Natural killer cell treated with Interleukin-12 subunit alpha and Interleukin-12 subunit beta and Interleukin-15 and Interleukin-18, amount 100 ng/mL, for 72 hours (primary cell): Measurements from ENCODE around the gene BRD2. TPM values are rescaled to one million over a fixed set of nuclear protein-coding genes. Genes with fewer than 3 reads are reported as not detected.

Experiments
- ATAC-seq, 2 donors: fragments of 150-1000 bp; cut with Tn5 transposase in 1 of 2; sonication (Bioruptor Pico), chemical (Tn5 transposase) in 1 of 2; 2 replicates each; pipeline ENCODE4 v1.10.0; 2021
- DNase-seq: peaks from one replicate; pipeline ENCODE4 v3.0.0; 2022; ENCODE audit warnings: low spot score
- H3K27ac Mint-ChIP-seq, 2 donors: 1 replicate in 1 of 2; 2 replicates in 1 of 2; pipeline ENCODE4 v1.8.0; 2022; ENCODE audit warnings: mixed read lengths in 2 of 2, mild to moderate bottlenecking in 1 of 2, moderate library complexity in 1 of 2
- H3K27me3 Mint-ChIP-seq, 2 donors: 1 replicate in 1 of 2; 2 replicates in 1 of 2; pipeline ENCODE4 v1.8.0; 2022; ENCODE audit warnings: mixed read lengths in 2 of 2
- H3K36me3 Mint-ChIP-seq: one replicate; pipeline ENCODE4 v1.8.0; 2022; ENCODE audit warnings: mixed read lengths
- H3K4me1 Mint-ChIP-seq, 2 donors: 1 replicate in 1 of 2; 2 replicates in 1 of 2; pipeline ENCODE4 v1.8.0; 2022; ENCODE audit warnings: low read depth in 2 of 2, mixed read lengths in 2 of 2, mild to moderate bottlenecking in 1 of 2
- H3K4me3 Mint-ChIP-seq: one replicate; pipeline ENCODE4 v1.8.0; 2022; ENCODE audit warnings: mixed read lengths
- H3K9me3 Mint-ChIP-seq: 2 replicates; pipeline ENCODE4 v1.8.0; 2022; ENCODE audit warnings: mixed read lengths
- total RNA-seq, 2 donors: library from RNA; stranded (reverse); gene quantifications; one replicate each; pipeline ENCODE4 v1.2.3, GENCODE V29; 2022

BRD2 gene
- total RNA-seq, 2 donors from 2014 or later, result 347 to 352 TPM

DNA sequence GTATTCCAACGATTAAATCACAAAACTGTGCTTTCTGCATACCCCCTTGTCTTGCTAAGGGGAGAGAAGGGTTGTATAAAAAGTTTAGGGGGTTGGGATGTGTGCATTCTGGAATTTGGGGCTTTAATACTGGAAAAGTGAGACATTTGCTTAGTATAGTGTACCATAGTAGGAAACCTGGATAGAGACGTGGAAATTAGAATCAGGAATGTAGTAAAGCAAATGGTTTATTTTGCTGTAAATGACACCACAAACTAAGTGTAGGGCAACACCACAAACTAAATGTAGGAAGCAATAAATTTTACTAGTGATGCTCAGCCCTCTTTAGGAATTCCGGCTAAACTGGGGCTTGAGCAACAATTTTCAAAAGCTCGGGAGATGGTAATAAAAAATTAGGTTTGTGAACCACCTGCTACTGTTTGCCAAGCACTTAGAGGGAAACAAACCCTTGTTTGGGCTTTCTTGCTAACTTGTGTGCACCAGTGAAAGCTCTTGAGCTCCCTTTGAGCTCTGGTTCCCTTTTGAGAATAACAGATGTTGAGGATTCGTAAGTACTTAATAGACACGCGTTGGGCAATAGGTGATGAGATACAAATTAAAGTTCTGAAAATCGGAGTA, 13.8 kb downstream of the BRD2 start:
- no peaks in the 10 kb centered on the region for H3K9me3 Mint-ChIP-seq
- H3K4me3 Mint-ChIP-seq, result no peak overlapping the region
- H3K36me3 Mint-ChIP-seq, result peaks cover 26% of the 10 kb centered on the region
- peak overlapping the region; percentile 7 to 33 for H3K27ac Mint-ChIP-seq
- no peaks in the 10 kb centered on the region for H3K27me3 Mint-ChIP-seq
- peaks cover 38 to 48% of the 10 kb centered on the region in 2 donors for H3K4me1 Mint-ChIP-seq
- DNase-seq (no peak), ATAC-seq (no peak)

DNA sequence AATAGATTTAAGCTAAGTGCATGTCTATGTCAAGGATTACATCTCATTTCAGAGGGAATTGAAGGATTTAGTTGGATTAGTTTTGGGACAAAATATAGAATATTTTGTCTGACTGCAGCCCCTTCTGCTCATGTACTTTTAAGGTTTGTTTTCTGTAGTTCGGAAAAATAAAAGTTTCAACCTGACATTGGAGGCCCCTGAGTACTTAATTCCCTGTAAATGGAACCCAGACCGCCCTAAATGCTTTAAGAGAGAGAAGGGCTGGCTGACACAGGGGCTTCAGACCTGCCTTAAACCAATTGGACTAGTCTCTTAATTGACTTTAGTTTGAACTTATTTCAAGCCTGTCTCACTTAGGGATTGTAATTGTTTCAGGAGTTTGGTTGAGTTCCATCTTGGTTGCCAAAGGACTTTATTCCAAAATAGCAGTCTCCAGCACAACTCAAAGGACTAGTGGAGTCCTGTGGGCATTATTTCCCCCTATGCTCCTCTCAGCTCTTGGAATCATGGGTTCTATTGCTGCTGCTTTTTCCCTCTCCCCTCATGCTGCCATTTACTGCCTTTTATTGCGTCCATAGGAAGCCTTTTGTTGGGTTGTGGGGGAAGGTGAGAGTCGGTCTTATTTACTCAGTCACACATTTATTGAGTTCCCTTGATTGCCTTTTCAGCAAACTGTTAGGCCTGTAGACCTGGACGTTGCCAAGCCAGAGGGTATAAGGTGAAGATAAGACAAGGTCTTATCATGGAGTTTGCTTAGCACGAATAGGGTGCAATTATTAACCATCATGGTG, 14.5 kb downstream of the BRD2 start:
- H3K4me1 Mint-ChIP-seq, result peaks cover 31 to 41% of the 10 kb centered on the region in 2 donors
- no peak for DNase-seq
- no peak overlapping the region for H3K4me3 Mint-ChIP-seq
- no peaks in the 10 kb centered on the region for H3K9me3 Mint-ChIP-seq
- no peaks in the 10 kb centered on the region for H3K27me3 Mint-ChIP-seq
- no peak for ATAC-seq
- H3K27ac Mint-ChIP-seq, result peak overlapping the region in 1 of 2 donors; percentile 68
- H3K36me3 Mint-ChIP-seq, result peaks cover 19% of the 10 kb centered on the region

DNA sequence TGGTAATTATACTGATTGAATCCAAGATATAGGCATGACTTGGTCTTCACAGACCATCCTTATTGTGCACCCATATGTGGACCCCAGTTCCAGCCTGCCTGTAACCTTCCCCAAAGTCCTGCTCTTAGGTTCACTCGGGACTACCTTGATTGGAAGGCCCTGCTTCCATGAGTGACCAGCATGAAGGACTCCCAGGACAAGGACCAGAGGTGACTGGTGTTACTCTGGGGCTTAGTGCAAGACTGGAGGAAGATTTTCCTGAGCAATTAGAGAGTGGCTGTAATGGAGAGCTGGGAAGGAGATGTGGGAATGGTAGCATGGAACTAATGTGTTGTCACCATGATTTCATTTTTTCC, 15.1 kb downstream of the BRD2 start:
- Mint-ChIP-seq H3K4me1 (peaks cover 26 to 36% of the 10 kb centered on the region in 2 donors), H3K36me3 (peaks cover 18% of the 10 kb centered on the region), H3K27ac (peak overlapping the region in 1 of 2 donors; percentile 68), H3K27me3 (no peaks in the 10 kb centered on the region), H3K4me3 (no peak overlapping the region), H3K9me3 (no peaks in the 10 kb centered on the region)
- ATAC-seq, result no peak
- DNase-seq, result no peak

DNA sequence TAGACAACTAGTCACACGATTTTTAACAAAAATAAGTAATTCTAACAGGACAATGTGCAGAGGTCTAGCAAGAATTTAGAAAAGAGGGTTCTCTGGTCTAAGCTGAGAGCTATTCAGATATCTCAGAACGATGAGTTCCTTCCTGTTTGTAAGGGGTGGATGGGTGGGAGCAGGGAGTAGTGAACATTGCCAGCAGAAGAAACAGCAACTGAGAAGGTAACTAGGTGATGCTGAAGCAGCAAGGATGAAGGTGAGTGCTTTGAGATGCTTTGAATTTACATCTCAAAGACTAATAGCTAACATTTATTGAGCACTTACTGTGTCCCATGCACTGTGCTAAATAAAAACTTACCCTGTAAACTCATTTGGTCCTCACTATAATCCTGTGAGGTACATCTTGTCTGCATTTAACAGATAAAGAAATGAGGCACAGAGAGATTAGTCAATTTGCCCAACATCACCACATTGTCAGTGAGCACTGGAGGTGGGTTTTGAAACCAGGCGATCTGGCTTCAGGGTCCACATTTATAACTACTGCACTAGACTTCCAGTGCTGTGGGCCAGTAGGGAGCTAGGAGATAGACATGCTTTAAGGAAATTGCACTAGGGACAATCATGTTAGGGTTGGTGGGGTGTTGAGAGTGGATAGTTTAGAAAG, 15.7 kb downstream of the BRD2 start:
- DNase-seq, result no peak
- H3K4me1 Mint-ChIP-seq, result peaks cover 21 to 36% of the 10 kb centered on the region in 2 donors

DNA sequence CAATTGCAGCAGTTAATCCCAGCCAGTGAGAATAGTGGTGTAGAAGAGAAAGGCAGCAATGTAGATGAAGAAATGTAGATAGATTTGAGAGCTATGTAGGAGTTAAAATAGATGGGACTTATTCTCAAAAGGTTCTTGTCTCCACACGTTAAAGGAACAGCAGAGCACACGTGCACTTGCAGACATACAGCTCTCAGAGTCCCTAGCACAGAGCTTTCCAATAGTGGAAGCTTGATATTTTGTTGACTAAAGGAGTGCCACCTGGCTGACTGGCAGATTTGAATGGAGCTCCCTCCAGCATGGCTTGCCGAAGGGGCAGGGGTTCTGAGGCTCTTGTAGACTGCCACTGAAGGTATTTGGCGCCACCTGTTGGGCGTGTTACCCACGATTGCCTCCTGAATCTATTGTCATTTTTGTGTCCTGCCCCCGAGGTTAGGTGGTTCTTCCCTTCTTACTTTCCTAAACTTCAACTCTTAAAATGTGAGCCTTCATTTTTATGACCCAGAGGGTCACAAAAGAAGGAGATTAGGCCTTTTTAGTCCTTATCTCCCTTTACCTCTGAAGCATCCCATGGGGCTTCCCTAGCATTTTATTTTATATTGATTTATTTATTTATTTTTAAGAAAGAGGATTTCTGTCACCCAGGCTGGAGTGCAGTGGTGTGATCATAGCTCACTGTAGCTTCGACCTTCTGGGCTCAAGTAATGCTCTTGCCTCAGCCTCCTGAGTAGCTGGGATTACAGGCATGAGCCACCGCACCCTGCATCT, 16.4 kb downstream of the BRD2 start:
- Mint-ChIP-seq H3K36me3 (peaks cover 13% of the 10 kb centered on the region), H3K27me3 (no peaks in the 10 kb centered on the region), H3K27ac (peak overlapping the region in 1 of 2 donors; percentile 68), H3K9me3 (no peaks in the 10 kb centered on the region), H3K4me3 (no peak overlapping the region), H3K4me1 (peaks cover 18 to 32% of the 10 kb centered on the region in 2 donors)
- DNase-seq (peak; percentile 80), ATAC-seq (peak; percentile 77 to 86)

More for the DNA sequence above, 15.7 kb downstream of the BRD2 start:
- H3K27me3 Mint-ChIP-seq, result no peaks in the 10 kb centered on the region
- peaks cover 18% of the 10 kb centered on the region for H3K36me3 Mint-ChIP-seq
- H3K9me3 Mint-ChIP-seq, result no peaks in the 10 kb centered on the region
- H3K4me3 Mint-ChIP-seq, result no peak overlapping the region
- peak overlapping the region in 1 of 2 donors; percentile 68 for H3K27ac Mint-ChIP-seq
- ATAC-seq, result peak; percentile 4 to 10

DNA sequence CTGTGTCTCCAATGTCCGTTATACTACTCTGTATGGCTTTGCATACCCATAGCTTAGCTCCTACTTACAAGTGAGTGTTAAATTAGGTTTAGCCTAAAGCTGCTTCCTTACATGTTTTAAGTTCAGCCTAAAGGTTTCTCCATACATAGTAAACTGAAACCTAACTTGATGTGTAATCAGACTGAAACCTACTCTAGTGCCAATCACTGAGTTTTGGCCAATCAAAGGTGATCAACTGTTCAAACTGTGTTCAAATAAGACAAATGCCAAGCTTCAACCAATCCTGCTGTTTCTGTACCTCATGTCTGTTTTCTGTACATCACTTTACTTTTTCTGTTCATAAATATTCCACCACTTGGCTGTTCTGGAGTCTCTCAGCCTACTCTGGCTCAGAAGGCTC, 21.0 kb downstream of the BRD2 start:
- no peak for ATAC-seq
- peaks cover 2 to 8% of the 10 kb centered on the region in 2 donors for H3K4me1 Mint-ChIP-seq
- no peak overlapping the region for H3K4me3 Mint-ChIP-seq
- H3K9me3 Mint-ChIP-seq, result no peaks in the 10 kb centered on the region
- H3K36me3 Mint-ChIP-seq, result no peaks in the 10 kb centered on the region
- H3K27me3 Mint-ChIP-seq, result peaks cover 7 to 12% of the 10 kb centered on the region in 2 donors
- H3K27ac Mint-ChIP-seq, result no peak overlapping the region
- DNase-seq, result no peak

DNA sequence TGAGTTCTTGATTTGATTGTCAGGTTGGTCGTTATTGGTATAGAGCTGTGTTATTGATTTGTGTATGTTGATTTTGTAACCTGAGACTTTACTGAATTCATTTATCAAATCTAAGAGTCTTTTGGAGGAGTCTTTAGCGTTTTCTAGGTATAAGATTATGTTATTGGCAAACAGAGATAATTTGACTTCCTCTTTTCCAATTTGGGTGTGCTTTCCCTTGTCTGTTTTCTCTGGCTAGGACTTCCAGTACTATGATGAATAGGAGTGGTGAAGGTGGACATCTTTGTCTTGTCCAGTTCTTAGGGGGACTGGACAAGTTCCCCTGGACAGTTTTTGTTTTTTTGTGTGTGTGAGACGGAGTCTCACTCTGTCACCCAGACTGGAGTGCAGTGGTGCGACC, 23.6 kb downstream of the BRD2 start:
- Mint-ChIP-seq H3K9me3 (no peaks in the 10 kb centered on the region), H3K27ac (no peak overlapping the region), H3K4me3 (no peak overlapping the region), H3K4me1 (no peaks in the 10 kb centered on the region), H3K27me3 (peaks cover 7 to 14% of the 10 kb centered on the region in 2 donors), H3K36me3 (no peaks in the 10 kb centered on the region)
- no peak for DNase-seq
- no peak for ATAC-seq

DNA sequence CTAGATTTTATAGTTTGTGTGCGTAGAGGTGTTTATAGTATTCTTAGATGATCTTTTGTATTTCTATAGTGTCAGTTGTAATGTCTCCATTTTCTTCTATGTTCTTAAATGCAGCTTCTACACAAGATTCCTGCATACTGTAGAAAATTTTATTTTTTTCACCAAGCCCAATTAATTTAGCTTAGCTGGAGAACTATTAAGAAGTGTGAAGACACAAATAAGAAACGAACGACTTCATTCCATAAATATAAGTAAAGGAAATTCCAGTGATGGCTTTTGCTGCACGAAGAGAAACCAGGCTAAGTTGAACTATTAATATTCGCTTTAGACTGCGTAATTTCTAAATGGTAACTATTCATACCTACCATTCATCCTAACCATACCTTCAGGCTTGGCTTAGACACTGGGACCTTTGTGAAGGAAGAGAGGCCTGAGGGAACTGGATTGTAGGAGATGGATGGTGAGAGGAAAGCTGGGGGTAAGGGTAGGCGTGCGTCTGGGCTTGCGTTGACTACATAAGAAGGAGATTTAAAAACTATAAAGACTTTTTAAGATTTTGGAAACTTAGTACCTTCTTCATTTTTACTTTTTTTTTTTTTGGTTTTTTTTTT, 25.1 kb downstream of the BRD2 start:
- no peaks in the 10 kb centered on the region for H3K9me3 Mint-ChIP-seq
- ATAC-seq (no peak), DNase-seq (no peak)
- H3K4me3 Mint-ChIP-seq, result no peak overlapping the region
- H3K36me3 Mint-ChIP-seq, result no peaks in the 10 kb centered on the region
- H3K4me1 Mint-ChIP-seq, result no peaks in the 10 kb centered on the region
- no peak overlapping the region for H3K27ac Mint-ChIP-seq
- peaks cover 7 to 20% of the 10 kb centered on the region in 2 donors for H3K27me3 Mint-ChIP-seq

DNA sequence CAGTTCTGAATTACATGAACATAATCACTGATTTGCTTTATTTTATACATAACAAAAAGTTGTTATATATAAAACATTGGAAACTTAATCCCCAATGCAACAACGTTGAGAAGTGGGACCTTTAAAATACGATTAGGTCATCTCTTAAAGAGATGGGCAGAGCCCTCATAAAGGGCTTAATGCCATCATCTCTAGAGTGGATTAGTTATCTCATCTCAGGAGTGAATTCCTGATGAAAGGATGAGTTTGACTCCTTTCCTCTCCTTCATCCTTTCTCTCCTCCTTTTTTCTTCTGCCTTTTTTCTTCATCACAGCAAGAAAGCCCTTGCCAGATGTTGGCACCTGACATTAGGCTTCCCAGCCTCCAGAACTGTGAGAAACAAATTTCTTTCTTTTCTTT, 27.1 kb downstream of the BRD2 start:
- H3K27me3 Mint-ChIP-seq, result peaks cover 13 to 28% of the 10 kb centered on the region in 2 donors
- H3K9me3 Mint-ChIP-seq, result no peaks in the 10 kb centered on the region

DNA sequence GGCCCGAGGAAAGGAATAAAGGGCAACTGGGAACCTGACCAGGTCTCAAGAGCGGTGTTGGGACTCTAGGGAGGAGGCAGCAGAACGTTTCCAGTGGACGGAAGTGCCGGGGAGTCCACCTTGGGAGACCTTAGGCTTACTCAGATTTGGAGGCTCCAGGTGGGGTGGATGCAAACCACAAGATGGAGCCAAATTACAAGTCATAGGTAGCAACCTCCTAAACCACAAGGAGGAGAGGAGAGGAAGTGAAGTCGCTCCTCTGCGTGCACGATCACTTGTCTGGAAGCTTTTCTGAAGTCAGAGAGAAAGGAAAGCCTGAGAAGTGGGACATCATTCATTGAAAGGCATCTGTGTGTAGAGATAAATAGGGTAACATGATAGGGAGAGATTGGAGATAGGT, 31.7 kb downstream of the BRD2 start:
- H3K4me3 Mint-ChIP-seq, result no peak overlapping the region
- H3K27me3 Mint-ChIP-seq, result peaks cover 19 to 37% of the 10 kb centered on the region in 2 donors
- ATAC-seq, result peak in 1 of 2 donors; percentile 50
- H3K4me1 Mint-ChIP-seq, result peaks cover 0 to 6% of the 10 kb centered on the region in 2 donors
- H3K9me3 Mint-ChIP-seq, result no peaks in the 10 kb centered on the region
- DNase-seq, result no peak
- H3K36me3 Mint-ChIP-seq, result no peaks in the 10 kb centered on the region
- no peak overlapping the region for H3K27ac Mint-ChIP-seq

More for the DNA sequence above, 27.1 kb downstream of the BRD2 start:
- Mint-ChIP-seq H3K4me3 (no peak overlapping the region), H3K27ac (no peak overlapping the region), H3K36me3 (no peaks in the 10 kb centered on the region), H3K4me1 (peaks cover 0 to 5% of the 10 kb centered on the region in 2 donors)
- DNase-seq, result no peak
- ATAC-seq, result no peak

DNA sequence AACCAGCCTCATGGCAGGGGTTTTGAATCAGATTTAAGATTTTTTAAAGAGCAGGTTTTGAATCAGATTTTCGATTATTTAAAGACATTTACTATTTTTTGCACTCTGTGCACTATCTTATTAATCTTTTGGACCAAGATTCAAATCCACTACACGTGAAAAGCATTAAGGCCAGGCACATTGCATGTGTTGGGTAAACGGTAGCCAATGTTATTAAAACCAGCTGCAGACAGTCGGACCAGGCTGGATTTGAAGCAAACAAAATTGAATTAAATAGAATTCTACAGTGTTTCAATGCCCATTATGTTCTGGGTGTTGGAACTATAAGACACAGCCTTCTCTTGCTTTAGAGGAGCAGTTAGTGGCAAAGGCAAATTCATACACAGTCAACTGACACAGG, 33.3 kb downstream of the BRD2 start:
- H3K27me3 Mint-ChIP-seq, result peaks cover 19 to 35% of the 10 kb centered on the region in 2 donors
- H3K36me3 Mint-ChIP-seq, result no peaks in the 10 kb centered on the region
- H3K9me3 Mint-ChIP-seq, result no peaks in the 10 kb centered on the region

DNA sequence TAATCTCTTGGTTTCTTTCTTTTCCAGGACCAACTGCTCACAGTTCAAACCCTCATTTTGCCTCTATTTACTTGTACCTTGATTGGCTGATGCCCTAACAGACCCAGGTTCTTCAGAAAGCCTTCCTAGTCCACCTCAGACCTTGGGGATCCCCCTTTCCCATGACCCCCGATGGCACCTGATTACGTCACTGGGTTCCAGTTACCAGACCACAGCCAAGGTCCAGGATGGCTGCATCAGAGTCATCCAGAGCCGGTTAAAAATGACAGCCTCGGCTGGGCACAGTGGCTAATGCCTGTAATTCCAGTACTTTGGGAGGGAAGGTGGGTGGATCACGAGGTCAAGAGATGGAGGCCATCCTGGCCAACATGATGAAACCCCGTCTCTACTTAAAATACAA, 36.5 kb downstream of the BRD2 start:
- no peaks in the 10 kb centered on the region for H3K9me3 Mint-ChIP-seq
- peaks cover 9 to 24% of the 10 kb centered on the region in 2 donors for H3K4me1 Mint-ChIP-seq
- H3K27ac Mint-ChIP-seq, result no peak overlapping the region
- no peak for DNase-seq
- peaks cover 17 to 30% of the 10 kb centered on the region in 2 donors for H3K27me3 Mint-ChIP-seq
- H3K4me3 Mint-ChIP-seq, result no peak overlapping the region
- ATAC-seq, result no peak
- no peaks in the 10 kb centered on the region for H3K36me3 Mint-ChIP-seq

More for the DNA sequence above, 33.3 kb downstream of the BRD2 start:
- H3K27ac Mint-ChIP-seq, result no peak overlapping the region
- no peak overlapping the region for H3K4me3 Mint-ChIP-seq
- no peak for ATAC-seq
- DNase-seq, result no peak
- H3K4me1 Mint-ChIP-seq, result peaks cover 0 to 6% of the 10 kb centered on the region in 2 donors

DNA sequence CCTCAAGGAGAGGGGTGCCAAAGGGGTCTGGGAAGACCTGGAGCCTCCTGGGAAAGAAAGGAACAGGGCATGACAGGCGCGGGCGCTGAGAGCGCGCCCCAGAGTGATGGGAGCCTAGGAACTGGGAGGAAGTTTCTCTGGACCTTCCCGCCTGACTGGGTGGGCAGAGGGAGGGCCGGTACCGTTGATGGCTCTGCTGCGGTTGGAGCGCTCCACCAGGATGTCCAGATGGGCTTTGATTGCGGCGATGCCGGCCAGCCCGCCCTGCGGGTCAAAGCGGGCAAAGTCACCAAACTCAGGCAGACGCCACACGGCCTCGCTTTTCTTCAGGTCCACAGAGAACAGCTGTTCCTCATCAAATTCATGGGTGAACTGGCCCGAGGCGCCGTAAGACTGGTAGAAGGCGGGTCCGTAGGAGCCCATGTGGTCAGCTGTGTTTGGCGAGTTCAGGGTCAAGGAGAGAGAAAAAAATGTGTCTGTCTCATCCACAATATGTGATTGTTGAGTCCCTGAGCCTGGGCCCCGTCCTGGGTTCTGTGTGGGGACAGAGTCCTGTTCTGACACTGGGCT, 39.5 kb downstream of the BRD2 start:
- H3K4me1 Mint-ChIP-seq, result peaks cover 9 to 18% of the 10 kb centered on the region in 2 donors
- no peaks in the 10 kb centered on the region for H3K36me3 Mint-ChIP-seq
- ATAC-seq (no peak), DNase-seq (no peak)
- peaks cover 3 to 14% of the 10 kb centered on the region in 2 donors for H3K27me3 Mint-ChIP-seq
- no peaks in the 10 kb centered on the region for H3K9me3 Mint-ChIP-seq
- peak overlapping the region; percentile 10 to 48 for H3K27ac Mint-ChIP-seq
- H3K4me3 Mint-ChIP-seq, result peak overlapping the region; percentile 87
